NAMALWA (cell line): ENCODE data around the gene OSGIN1.

Experiments used
- DNase-seq: peaks from one replicate; pipeline ENCODE4 v3.0.0-alpha.2; 2015; ENCODE audit warnings: low spot score

Gene OSGIN1

GRCh38 chr16:83952940-83953795 is at the start of gene OSGIN1:
Gene OSGIN1 (plus strand): TSS chr16:83953240. CDS start chr16:83957672, 4,432 bp downstream.
- DNase-seq = peak; percentile 48

GRCh38 chr16:83903751-83904150 is 49.3 kb upstream of the OSGIN1 start:
- DNase-seq = no peak

- DNase-seq = no peak
Measured at GRCh38 chr16:83906683-83907082, 46.4 kb upstream of the OSGIN1 start.

DNA sequence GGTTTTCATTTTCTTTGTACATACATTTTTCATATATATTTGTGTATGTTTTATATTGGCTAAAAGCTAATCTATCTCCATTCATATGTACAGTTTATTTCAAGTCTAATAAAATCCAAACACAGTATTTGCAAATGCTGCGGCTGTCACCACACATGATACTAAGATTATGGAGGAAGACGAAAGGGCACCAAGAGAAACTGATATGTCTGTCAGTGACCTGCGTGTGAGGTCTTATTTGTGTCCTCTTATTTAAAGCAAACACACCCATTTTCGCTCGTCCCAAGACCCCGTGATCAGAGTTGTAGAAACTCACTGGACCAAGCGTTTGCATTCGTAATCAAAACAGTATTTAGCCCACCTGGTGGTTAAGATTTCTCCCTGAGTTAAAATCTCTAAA is 45.9 kb upstream of the OSGIN1 start:
- no peak for DNase-seq

DNA sequence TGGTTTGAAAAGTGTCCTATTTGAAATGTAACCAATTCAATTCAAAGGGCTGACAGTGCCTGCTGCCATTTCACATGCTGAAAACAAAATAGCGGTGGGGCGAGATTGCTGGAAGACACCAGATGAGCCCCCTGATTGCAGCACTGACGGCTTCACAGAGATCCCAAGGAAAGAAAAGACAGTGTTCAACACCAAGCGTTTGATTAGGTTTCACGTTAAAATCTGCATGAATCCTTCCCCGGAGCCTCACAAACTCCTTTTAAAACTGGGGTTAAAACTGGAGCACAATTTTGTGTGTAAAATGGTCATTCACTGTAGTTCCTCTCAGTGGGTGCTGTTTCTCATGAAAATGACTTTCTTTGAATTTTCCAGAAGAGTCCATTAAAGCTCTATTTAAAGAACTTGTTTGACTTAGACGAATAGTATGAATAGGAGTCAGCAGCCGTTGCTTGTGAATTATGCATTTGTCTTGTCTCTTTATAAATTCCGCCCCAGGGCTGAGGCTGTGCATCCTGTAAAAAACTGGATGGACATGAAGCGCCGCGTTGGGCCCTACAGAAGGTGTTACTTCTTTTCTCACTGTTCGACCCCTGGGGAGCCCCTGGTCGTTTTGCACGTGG is 45.3 kb upstream of the OSGIN1 start:
- DNase-seq = no peak

- no peak for DNase-seq
Measured at GRCh38 chr16:83908798-83909197, 44.2 kb upstream of the OSGIN1 start.

- no peak for DNase-seq
Measured at GRCh38 chr16:83911290-83911689, 41.8 kb upstream of the OSGIN1 start.

DNA sequence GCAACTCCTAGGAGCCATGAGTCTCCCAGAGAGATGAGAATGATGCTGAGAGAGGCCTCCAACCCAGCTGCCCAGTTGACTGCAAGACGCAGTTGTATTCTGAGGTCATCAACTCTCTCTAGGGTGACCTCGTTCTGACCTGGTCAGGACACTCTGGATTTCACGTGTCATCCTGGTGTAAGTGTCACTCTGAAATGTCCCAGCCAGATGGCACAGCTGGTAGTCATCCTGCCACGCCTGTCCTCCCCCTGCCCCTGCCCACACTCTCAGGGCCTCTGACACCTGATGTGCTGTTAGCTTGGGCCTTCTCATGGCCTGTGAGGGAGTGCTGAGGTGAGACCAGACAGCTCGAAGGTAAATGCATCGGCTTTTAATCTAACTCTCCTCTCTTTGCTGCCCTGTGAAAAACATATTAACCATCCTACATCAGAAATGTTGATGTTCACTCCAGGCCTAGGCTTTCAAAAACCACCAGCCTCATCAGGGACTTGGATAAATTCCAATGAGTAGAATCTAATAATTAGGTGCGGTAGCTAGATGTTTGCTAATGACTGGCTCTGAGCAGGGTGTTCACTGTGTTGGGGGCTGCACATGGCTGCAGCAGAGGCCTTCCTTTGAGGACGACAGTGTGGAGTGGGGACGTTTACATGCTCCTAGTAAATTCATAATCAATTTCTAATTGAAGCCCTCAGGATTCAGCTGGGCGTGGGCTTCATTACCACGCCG is 40.4 kb upstream of the OSGIN1 start:
- no peak for DNase-seq

DNA sequence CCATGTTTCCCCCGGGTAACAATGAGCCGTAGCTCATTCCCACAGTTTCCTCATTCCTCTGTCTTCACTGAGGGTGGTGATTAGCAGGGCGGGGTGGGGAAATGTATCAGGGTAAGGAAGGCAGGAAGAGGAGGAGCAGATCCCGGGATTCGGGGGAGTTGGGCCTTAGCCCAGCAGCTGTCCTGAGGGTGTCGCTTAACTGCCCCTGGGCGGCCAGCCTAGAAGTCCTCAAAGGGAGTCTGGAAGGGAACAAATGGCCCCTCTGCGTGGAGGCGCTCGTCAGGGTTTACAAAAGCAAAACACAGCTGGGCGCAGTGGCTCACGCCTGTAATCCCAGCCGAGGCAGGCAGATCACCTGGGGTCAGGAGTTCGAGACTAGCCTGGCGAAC is 39.8 kb upstream of the OSGIN1 start:
- DNase-seq = no peak

GRCh38 chr16:83914091-83914710 is 38.8 kb upstream of the OSGIN1 start:
- no peak for DNase-seq

GRCh38 chr16:83915081-83915480 is 38.0 kb upstream of the OSGIN1 start:
- DNase-seq = no peak

- no peak for DNase-seq
Measured at GRCh38 chr16:83915491-83915890, 37.5 kb upstream of the OSGIN1 start.

DNA sequence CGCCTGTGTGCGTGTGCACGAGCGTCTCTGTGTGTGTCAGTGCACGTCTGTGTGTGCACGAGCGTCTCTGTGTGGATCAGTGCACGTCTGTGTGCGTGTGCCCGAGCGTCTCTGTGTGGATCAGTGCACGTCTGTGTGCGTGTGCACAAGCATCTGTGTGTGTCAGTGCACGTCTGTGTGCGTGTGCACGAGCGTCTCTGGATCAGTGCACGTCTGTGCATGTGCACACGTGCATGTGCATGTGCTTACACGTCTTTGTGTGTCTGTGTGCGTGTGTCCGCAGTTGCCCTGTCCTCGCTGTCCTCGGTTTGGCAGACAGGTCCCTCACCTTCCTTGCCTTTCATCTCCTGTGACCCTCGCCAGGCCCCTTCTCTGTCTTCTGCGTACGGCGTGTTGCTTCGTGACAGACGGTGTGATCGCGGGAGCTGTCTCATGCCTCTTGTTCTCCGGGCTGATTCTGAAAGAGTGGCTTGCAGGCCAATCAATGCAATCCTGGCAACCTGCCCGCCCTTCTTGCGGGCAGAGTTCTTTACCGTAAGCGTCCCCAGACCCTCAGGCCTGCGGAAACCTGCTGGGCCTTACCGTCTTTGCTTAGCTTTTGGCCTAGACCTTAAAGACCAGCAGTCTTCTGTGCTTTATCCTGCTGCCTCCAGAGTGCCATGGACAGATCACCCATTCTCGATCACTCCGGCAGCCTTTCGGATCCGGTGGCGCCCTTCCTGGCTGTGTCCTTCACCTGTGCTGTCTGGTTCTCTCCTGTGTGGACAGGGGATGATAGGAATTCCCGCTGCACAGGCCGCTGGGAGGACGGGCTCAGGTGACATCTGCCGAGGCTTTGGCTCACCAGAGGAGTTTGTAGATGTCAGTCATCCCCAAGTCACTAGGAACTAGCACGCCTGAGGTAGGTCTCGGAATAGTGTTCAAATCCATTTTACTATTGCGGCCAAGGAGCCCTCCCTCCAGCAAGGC is 35.6 kb upstream of the OSGIN1 start:
- no peak for DNase-seq

GRCh38 chr16:83920894-83921491 is 32.0 kb upstream of the OSGIN1 start:
- DNase-seq = no peak

DNA sequence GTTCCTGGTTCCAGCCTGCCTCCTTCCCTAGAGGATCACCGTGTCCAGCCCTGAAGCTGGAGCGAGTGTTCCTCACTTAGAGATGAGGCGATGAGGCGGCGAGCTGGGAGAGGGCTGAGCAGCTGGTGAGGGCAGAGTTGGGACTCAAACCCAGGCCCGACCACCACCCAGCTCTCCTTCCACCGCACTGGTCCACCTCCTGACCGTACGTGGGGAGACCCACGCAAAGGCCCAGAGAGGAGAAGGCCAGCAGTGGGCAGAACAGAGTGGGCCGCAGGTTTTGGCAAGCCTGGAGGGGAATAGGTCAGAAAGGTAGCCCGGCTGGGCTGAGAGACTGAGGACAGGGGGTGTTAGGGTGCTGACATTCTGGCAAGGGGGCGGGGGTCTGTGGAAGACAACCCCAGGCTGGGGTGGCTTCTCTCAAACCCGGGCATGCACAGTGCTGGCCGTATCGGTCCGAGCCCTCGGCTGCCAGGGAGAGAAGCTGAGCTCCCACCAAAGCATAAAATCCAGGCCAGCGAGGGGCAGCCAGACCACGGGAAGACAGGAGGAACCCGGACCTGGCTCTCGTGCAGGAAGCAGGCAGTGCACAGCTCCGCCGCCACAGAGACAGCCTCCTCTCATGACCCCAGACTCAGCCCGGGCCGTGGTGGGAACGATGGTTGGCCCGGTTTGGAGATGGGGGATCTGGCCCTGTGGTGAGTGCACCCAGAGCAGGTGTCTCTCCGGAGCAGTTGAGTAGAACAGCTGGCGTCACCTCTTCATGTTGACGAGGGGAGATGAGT is 29.3 kb upstream of the OSGIN1 start:
- no peak for DNase-seq

DNA sequence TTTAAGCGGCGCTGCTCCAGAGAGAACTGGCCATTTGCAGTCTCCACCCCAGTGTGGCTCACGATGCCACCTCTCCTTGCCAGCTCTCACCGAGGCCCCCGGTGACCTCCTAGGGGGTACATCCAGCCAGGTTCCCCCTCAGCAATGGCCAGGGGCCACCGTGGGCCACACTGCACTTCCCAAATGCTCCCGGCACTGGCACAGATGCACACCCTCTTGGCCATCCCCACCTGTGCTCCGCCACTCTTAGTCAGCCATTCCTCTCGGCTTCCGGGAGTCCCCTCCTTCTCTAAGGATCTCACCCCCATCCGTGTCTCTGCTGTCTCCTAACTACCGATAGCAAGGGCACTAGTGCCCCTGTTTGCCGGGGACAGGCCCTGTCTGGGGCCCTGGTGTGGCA is 28.4 kb upstream of the OSGIN1 start:
- DNase-seq = no peak

GRCh38 chr16:83925095-83925905 is 27.7 kb upstream of the OSGIN1 start:
- no peak for DNase-seq

GRCh38 chr16:83925957-83926725 is 26.9 kb upstream of the OSGIN1 start:
- DNase-seq = no peak
